Activated T-cell treated with anti-CD3 and anti-CD28 coated beads for 1 hour (primary cell): ENCODE results near the gene GFRA4.

Source experiments
- DNase-seq: peaks from one replicate; pipeline ENCODE4 v3.0.0-alpha.2; 2020; ENCODE audit warnings: low read depth

GFRA4 gene

GRCh38 chr20:3694864-3695263, 31.7 kb upstream of the GFRA4 start:
- DNase-seq = no peak

GRCh38 chr20:3693376-3693775, 30.2 kb upstream of the GFRA4 start:
- DNase-seq = no peak

- DNase-seq = no peak
These were observed 29.6 kb upstream of the GFRA4 start for GRCh38 chr20:3692706-3693294.

DNA sequence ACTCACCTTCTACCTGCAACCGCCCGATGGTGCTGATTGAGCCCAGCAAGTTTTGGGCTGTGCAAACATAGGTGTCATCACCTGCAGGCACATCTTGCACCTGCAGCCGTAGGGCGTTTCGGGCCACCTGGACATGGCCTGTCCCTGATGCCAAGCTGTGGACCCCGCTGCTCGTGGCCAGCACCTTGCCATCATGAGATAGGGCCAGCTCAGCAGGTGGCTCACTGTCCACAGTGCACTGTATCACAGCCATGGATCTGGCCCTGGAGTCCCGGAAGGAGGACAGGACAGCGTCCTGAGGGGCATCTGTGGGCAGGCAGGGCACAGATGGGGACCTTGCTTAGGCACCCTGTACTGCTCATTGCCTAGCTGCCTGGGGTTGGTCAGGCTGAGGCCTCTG, 28.7 kb upstream of the GFRA4 start:
- no peak for DNase-seq

GRCh38 chr20:3691306-3691705, 28.1 kb upstream of the GFRA4 start:
- DNase-seq = no peak

DNA sequence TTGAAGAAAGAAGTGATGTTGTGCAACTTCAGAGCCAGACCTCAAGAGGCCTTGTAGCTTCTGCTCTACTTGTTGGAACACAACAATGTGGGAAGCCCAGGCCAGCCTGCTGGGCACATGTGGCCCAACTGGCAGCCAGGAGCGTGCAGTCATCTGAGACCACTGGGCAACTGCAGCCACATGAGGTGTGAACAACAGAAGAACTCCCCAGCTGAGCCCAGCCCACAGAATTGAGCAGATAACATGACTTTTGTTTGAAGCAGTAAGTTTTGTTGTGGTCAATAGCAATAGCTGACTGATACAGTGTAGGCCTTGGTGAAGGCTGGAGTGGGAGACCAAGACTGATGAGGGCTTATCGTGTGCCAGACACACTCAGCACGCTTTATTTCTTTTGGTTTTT, 27.2 kb upstream of the GFRA4 start:
- DNase-seq = no peak

DNA sequence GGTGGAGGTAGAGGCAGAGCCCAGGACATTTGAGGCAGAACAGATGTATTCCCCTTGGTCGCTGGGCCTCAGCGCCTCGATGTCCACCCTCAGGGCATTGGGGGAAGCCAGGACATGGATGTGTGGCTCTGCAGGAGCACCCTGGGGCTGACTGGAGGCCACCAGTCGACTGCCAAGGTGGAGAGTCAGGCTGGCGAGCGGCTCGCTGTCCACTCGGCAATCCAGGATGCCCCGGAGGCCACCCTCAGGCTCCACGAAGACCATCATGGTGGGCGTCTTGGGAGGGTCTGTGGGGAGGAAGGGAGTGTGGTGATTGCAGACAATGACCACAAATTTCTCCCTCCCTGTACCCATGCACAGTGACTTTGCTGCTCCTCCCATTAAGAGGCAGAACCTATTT, 26.8 kb upstream of the GFRA4 start:
- no peak for DNase-seq

GRCh38 chr20:3687655-3688054, 24.5 kb upstream of the GFRA4 start:
- no peak for DNase-seq

DNA sequence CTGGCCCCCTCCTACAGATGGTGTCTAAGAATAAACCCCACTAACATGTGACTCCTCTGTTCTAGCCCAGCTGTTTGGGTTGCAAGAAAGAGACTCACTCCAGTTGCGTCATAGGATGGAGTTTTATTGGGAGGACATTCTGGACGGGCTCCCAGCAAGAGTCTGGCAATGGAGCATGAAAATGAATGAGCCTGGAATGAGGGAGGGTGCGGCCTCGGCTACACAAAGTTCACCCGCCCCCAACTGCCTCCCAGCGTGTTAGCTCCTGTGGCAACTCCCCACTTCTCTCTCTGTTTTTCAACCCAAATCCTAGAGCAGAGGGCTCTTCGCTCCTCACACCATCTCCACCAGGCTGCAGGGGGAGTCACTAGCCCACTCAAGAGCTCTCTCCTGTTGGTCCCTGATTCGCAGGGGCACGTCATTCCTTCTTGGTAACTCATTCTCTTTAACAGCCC, 23.7 kb upstream of the GFRA4 start:
- no peak for DNase-seq

- DNase-seq = no peak
These were observed 23.2 kb upstream of the GFRA4 start for GRCh38 chr20:3686421-3686820.

DNA sequence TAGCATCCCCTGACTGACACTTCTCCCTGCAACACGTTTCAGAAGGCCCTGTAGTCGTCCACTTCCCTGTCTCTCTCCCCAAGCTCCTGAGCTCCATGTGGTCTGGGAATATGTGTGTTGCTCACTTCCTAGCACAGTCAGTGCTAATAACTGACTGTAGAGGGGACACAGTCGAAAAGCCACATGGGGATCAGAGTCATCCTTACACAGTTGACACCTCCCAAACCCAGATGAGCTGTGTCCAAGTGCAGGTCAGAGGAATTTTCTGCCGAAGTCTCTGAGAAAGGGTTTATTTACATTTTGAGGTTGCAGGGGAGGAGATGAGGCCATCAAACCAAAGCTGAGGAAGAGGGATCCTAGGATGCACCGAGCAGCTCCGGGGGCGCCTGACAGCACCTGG, 22.1 kb upstream of the GFRA4 start:
- DNase-seq = no peak

DNA sequence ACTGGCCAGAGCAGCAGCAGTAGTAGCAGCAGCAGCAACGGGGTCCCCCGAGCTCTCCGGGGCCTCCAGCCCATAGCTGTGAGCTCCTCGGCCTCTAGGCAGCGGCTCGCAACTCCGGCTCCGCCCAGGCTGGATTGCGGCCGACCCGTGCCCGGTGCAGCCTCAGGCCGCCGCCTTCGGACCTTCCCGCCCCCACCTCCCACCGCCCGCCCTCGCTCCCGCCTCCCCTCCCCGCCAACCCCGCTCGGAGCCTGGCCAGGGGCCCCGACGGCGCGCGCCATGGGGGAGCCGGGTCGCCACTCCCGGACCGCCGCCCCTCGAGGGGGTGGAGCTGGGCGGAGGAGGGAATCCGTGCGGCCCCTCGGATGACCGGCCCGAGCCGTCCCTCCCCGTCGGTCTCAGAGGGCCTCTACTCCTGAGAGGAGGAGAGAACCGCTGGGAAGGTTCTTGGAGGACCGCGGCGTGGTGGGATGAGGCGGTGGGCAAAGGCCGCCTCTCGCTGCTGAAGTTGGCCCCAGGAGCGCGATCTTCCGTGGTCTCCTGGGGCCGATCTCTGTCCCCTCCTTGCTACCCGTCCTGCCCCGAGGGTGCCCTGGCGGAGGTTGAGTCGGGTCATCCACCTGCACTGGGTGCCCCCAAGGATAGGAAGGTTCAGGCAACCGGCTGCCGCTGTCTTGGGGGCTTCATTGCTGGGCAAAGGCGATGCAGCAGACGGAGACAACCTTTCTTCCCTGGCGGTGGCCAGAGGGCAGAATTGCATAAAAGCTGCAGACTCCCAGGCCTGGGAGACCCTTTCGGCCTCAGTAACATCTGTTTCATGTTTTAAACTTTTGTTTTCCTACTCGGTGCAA, 19.0 kb upstream of the GFRA4 start, which contains the start of gene ADAM33:
TSS of gene ADAM33 (minus strand) at position 80 of the 851 bp plus-strand sequence. CDS start at position 74, 6 bp downstream.
- no peak for DNase-seq

DNA sequence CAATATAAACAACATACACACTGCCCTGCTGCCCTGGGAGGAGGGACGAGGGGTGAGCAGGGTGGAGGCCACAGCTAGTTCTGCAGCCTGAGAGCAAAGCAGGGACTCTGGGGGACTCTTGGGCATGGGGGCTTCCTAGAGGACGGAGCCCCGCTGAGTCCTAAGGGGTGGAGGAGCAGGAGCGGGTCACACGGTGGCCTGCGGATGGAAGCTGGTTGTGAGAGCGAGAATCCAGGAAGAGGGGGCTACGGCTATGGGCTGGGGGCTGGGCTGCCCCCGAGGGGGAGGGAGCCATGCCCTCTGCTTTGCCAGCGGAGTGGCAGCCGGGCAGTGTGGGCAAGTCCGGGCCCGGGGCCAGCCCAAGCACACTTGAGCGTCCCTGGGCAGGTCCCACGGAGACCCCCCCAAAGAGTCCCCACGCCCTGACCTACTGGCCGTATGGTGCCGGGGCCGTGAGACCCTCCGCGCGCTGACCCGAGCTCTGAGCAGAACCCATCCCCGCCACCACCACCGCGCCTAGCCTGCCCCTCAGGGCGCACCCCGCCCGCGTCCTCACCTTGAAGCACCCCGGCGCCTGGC, 18.2 kb upstream of the GFRA4 start:
- no peak for DNase-seq

GRCh38 chr20:3680701-3681351, 17.6 kb upstream of the GFRA4 start:
- DNase-seq = no peak

GRCh38 chr20:3679749-3680700, 16.8 kb upstream of the GFRA4 start:
- DNase-seq = no peak

DNA sequence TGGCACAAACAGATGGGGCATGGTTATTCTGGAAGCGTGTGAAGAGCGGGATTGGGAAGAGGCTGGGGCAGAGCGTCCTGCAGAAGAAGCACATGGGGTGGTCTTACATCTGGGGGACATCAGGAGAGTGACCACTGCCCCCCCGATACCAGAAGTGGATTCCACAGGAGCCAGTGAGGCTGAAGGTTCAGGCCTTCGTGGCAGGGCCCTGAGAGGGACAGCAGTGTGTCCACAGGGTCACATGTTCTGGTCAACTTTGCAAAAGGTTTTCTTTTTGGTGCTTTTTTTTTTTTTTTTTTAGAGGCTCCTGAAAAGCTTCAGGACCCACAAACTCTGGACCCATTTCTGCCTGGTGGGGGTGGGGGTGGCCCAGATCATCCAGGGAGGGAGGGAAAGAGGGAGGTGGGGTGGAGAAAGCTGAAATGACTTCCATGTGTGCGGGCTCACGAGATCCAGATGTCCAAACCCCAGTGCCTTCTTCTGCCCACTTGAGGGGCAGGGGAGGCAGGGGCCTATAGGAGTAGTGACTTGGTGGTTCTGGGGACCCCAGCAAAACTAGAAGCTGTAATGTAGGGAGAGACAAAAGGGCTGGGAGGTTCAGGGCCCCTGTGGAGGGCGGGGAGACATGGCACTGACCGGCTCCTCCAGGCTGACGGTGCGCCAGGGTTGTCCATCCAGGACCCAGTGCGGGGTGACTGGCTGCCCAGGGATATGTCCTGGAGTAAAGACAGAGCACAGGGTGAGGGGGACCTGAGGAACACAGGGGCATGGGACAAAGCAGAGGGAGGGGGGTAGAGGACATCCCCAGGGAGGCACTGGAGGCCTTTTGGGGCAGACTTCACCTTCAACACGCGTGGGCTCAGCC, 15.9 kb upstream of the GFRA4 start:
- DNase-seq = no peak

DNA sequence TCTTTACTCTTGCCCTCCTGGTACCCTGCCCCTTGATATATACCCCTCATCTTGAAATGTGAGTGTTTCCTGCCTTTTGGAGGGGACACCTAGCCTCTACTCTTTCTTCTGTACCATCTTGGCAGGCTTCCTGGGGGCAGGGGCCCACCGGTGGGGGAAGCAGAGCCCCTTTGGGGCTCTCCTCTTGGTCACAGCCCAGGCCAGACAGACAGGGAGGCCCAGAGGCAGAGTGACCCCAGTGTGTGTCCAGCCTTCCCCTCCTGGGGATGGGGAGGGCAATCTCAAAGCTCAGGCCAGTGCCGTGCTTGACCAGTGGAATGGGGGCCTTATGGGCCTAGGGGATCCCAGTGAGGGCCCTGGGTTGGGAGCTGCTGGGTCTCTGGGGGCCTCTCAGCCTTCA, 15.0 kb upstream of the GFRA4 start:
- no peak for DNase-seq

DNA sequence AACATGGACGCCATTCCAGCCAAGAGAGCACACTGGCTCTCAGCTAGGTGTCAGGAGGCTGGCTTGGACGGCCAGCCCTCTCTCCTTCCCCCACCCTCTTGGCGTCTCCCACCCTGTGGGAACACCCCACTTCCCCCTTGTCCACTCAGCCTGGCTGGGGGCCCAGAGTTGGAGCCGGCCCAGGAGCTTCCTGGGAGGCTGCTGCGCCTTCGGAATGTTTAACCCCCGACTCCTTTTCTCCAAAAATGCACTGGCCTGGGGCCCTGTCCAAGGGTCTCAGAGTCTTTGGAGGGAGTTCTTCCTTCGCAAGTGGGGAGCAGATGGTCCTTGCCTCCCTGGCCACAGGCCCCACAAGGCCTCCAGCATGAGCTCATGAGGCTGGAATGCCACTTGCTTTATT, 14.5 kb upstream of the GFRA4 start:
- DNase-seq = no peak

GRCh38 chr20:3674995-3675900, 12.0 kb upstream of the GFRA4 start:
- DNase-seq = no peak

DNA sequence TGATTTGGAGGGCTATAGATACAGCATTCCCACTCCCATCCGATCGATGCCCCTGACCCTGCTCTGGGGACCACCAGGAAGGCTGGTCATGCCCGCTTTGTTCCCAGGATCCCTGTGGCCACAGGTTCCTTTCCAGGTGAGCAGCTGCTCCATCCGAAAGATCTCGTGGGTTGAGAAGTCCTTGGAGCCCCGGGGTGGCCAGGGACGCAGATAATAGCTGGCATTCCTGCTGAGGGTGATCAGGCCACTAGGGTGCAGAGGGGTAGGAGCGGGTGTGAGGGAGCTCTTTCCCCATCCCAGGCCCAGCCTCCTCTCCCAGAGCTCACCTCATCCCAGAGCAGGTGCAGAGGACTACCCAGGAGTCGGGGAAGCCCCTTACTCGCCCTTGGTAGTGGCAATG, 11.2 kb upstream of the GFRA4 start:
- no peak for DNase-seq
